ENCODE data around the gene USP20. TPM values are rescaled to one million over a fixed set of nuclear protein-coding genes. Genes with fewer than 3 reads are reported as not detected.

USP20 gene
- total RNA-seq, 1 donor from 2014 or later = 15.7 TPM

- TF ChIP-seq CTCF (IDR thresholded peaks at IDR 0.05; ENCODE audit: insufficient read depth, low read length, poor library complexity, severe bottlenecking) = no peak
- no peak for DNase-seq (ENCODE audit: low read depth)
- H3K4me3 ChIP-seq (ENCODE audit: low read depth, low read length) = no peak overlapping the region
- H3K27me3 ChIP-seq (ENCODE audit: control insufficient read depth, insufficient read depth, low read length) = no peaks in the 10 kb centered on the region
- peaks cover 1% of the 10 kb centered on the region for H3K36me3 ChIP-seq (ENCODE audit: control insufficient read depth, insufficient read depth, low read length)
Observed at GRCh38 chr9:129810116-129810515, 25.1 kb upstream of the USP20 start.

GRCh38 chr9:129810788-129811187 is 24.5 kb upstream of the USP20 start:
- DNase-seq (ENCODE audit: low read depth) = no peak
- no peak for TF ChIP-seq CTCF (IDR thresholded peaks at IDR 0.05; ENCODE audit: insufficient read depth, low read length, poor library complexity, severe bottlenecking)
- Histone ChIP-seq H3K36me3 (ENCODE audit: control insufficient read depth, insufficient read depth, low read length) (no peaks in the 10 kb centered on the region), H3K4me3 (ENCODE audit: low read depth, low read length) (no peak overlapping the region), H3K27me3 (ENCODE audit: control insufficient read depth, insufficient read depth, low read length) (no peaks in the 10 kb centered on the region)

GRCh38 chr9:129811967-129812363 is 23.3 kb upstream of the USP20 start:
- TF ChIP-seq CTCF (IDR thresholded peaks at IDR 0.05; ENCODE audit: insufficient read depth, low read length, poor library complexity, severe bottlenecking) = no peak
- Histone ChIP-seq H3K4me3 (ENCODE audit: low read depth, low read length) (no peak overlapping the region), H3K36me3 (ENCODE audit: control insufficient read depth, insufficient read depth, low read length) (no peaks in the 10 kb centered on the region), H3K27me3 (ENCODE audit: control insufficient read depth, insufficient read depth, low read length) (no peaks in the 10 kb centered on the region)
- no peak for DNase-seq (ENCODE audit: low read depth)

GRCh38 chr9:129812385-129812784 is 22.9 kb upstream of the USP20 start:
- TF ChIP-seq CTCF (IDR thresholded peaks at IDR 0.05; ENCODE audit: insufficient read depth, low read length, poor library complexity, severe bottlenecking) = no peak
- no peak overlapping the region for H3K4me3 ChIP-seq (ENCODE audit: low read depth, low read length)

GRCh38 chr9:129813661-129814060 is 21.6 kb upstream of the USP20 start:
- TF ChIP-seq CTCF (IDR thresholded peaks at IDR 0.05; ENCODE audit: insufficient read depth, low read length, poor library complexity, severe bottlenecking) = no peak
- Histone ChIP-seq H3K27me3 (ENCODE audit: control insufficient read depth, insufficient read depth, low read length) (no peaks in the 10 kb centered on the region), H3K4me3 (ENCODE audit: low read depth, low read length) (no peak overlapping the region), H3K36me3 (ENCODE audit: control insufficient read depth, insufficient read depth, low read length) (no peaks in the 10 kb centered on the region)
- no peak for DNase-seq (ENCODE audit: low read depth)

More at GRCh38 chr9:129812385-129812784, 22.9 kb upstream of the USP20 start:
- no peak for DNase-seq (ENCODE audit: low read depth)
- H3K27me3 ChIP-seq (ENCODE audit: control insufficient read depth, insufficient read depth, low read length) = no peaks in the 10 kb centered on the region
- no peaks in the 10 kb centered on the region for H3K36me3 ChIP-seq (ENCODE audit: control insufficient read depth, insufficient read depth, low read length)

- Histone ChIP-seq H3K27me3 (ENCODE audit: control insufficient read depth, insufficient read depth, low read length) (no peaks in the 10 kb centered on the region), H3K4me3 (ENCODE audit: low read depth, low read length) (no peak overlapping the region), H3K36me3 (ENCODE audit: control insufficient read depth, insufficient read depth, low read length) (no peaks in the 10 kb centered on the region)
- no peak for DNase-seq (ENCODE audit: low read depth)
- no peak for TF ChIP-seq CTCF (IDR thresholded peaks at IDR 0.05; ENCODE audit: insufficient read depth, low read length, poor library complexity, severe bottlenecking)
Observed at GRCh38 chr9:129814432-129815223, 20.6 kb upstream of the USP20 start.

Measured in kidney epithelial cell (primary cell).